ENCODE measurements around the gene KCNQ4. TPM values are rescaled to one million over a fixed set of nuclear protein-coding genes. Genes with fewer than 3 reads are reported as not detected.
A peak's percentile ranks its signal among the peaks of the same experiment; 100 is the strongest.

Gene KCNQ4
- total and polyA plus RNA-seq, 2 donors from 2014 or later = 0.65 to 1.2 TPM

DNA sequence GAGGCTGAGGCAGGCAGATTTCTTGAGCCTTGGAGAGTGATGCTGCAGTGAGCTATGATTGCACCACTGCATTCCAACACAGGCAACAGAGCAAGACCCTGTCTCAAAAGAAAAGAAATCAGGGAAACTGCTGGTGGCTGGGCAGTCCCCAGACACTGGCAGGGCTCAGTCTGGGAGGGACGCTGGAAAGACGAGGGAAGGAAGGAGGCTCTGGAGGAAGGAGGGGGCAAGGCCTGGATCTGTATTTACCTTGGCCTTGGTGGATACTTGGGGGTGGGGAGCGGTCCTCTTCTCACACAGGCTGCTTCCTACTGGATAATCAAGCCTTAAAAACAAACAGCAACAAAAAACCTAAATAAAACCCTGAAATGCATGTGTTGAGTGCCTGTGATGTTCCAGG, 24.4 kb downstream of the KCNQ4 start:
- no peak for FAIRE-seq
- peak in 1 of 5 donors; percentile 55 for DNase-seq
- TF ChIP-seq, protein P1, sequence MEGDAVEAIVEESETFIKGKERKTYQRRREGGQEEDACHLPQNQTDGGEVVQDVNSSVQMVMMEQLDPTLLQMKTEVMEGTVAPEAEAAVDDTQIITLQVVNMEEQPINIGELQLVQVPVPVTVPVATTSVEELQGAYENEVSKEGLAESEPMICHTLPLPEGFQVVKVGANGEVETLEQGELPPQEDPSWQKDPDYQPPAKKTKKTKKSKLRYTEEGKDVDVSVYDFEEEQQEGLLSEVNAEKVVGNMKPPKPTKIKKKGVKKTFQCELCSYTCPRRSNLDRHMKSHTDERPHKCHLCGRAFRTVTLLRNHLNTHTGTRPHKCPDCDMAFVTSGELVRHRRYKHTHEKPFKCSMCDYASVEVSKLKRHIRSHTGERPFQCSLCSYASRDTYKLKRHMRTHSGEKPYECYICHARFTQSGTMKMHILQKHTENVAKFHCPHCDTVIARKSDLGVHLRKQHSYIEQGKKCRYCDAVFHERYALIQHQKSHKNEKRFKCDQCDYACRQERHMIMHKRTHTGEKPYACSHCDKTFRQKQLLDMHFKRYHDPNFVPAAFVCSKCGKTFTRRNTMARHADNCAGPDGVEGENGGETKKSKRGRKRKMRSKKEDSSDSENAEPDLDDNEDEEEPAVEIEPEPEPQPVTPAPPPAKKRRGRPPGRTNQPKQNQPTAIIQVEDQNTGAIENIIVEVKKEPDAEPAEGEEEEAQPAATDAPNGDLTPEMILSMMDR (IDR thresholded peaks at IDR 0.05; ENCODE audit: borderline replicate concordance, extremely low read depth, insufficient read depth) = no peak
- H3K9me3 ChIP-seq (ENCODE audit: control insufficient read depth in 2 of 3, insufficient read depth in 1 of 3, low read length in 3 of 3) = no peaks in the 10 kb centered on the region
- H3K4me3 ChIP-seq (ENCODE audit: low read length in 3 of 3) = no peak overlapping the region
- no peaks in the 10 kb centered on the region for H3K36me3 ChIP-seq (ENCODE audit: control insufficient read depth in 2 of 3, insufficient read depth in 3 of 3, low read length in 3 of 3)
- intact Hi-C loops (cut with DNase I) = no loop called here
- H3K4me1 ChIP-seq (ENCODE audit: control insufficient read depth in 2 of 3, insufficient read depth in 2 of 3, low read depth in 1 of 3, low read length in 3 of 3) = no peaks in the 10 kb centered on the region
- H3K9ac ChIP-seq (ENCODE audit: low read length in 3 of 3) = no peak overlapping the region
- no peaks in the 10 kb centered on the region for H3K27me3 ChIP-seq (ENCODE audit: control insufficient read depth, insufficient read depth, low read length)
- no peak overlapping the region for H3K27ac ChIP-seq (ENCODE audit: low read depth in 2 of 2, low read length in 2 of 2)

DNA sequence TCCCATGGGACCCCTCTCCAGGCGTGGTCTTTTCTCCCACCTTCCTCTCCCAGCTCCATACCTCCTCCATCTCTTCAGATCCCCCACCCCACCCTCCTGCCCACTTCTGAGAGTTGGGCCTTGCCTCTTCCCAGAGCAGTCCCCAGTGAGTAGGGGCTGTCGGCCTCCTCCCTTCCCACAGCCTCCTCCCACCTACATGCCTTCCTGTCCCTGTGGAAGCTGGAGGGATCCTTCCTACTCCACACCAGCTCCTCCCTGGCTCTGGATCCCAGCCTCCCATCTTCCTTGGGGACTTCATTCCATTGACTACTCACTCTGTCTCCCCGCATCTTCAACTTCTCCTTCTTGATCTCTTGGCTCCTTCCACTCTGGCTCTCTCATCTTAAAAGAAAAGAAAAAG, 24.9 kb downstream of the KCNQ4 start:
- Histone ChIP-seq H3K4me3 (ENCODE audit: low read length in 3 of 3) (no peak overlapping the region), H3K27ac (ENCODE audit: low read depth in 2 of 2, low read length in 2 of 2) (no peak overlapping the region), H3K9me3 (ENCODE audit: control insufficient read depth in 2 of 3, insufficient read depth in 1 of 3, low read length in 3 of 3) (no peaks in the 10 kb centered on the region), H3K4me1 (ENCODE audit: control insufficient read depth in 2 of 3, insufficient read depth in 2 of 3, low read depth in 1 of 3, low read length in 3 of 3) (no peaks in the 10 kb centered on the region), H3K27me3 (ENCODE audit: control insufficient read depth, insufficient read depth, low read length) (no peaks in the 10 kb centered on the region), H3K36me3 (ENCODE audit: control insufficient read depth in 2 of 3, insufficient read depth in 3 of 3, low read length in 3 of 3) (no peaks in the 10 kb centered on the region), H3K9ac (ENCODE audit: low read length in 3 of 3) (no peak overlapping the region)
- FAIRE-seq (no peak), DNase-seq (no peak)
- TF ChIP-seq, protein P1 (IDR thresholded peaks at IDR 0.05; ENCODE audit: borderline replicate concordance, extremely low read depth, insufficient read depth) = no peak
- intact Hi-C loops (cut with DNase I) = no loop called here

DNA sequence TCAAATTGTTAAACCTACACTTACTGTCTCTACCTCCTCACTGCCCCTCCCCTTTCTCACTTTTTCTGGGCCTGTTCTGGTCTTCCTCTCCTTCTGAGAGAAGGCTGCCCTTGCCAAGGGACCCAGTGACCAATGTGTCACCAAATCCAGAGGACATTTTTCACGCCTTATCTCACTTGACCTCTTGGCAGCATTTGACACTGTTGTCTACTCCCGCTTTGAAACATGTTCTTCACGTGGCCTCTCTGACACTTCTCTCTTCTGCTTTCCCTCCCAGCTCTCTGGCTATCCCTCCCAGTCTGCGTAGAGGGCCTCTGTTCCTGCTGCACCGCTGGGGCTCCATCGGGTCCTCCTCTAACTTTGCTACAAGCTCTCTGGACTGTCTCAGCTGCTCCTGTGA, 25.3 kb downstream of the KCNQ4 start:
- Histone ChIP-seq H3K9ac (ENCODE audit: low read length in 3 of 3) (no peak overlapping the region), H3K9me3 (ENCODE audit: control insufficient read depth in 2 of 3, insufficient read depth in 1 of 3, low read length in 3 of 3) (no peaks in the 10 kb centered on the region), H3K27me3 (ENCODE audit: control insufficient read depth, insufficient read depth, low read length) (no peaks in the 10 kb centered on the region), H3K4me3 (ENCODE audit: low read length in 3 of 3) (no peak overlapping the region), H3K36me3 (ENCODE audit: control insufficient read depth in 2 of 3, insufficient read depth in 3 of 3, low read length in 3 of 3) (no peaks in the 10 kb centered on the region), H3K4me1 (ENCODE audit: control insufficient read depth in 2 of 3, insufficient read depth in 2 of 3, low read depth in 1 of 3, low read length in 3 of 3) (no peaks in the 10 kb centered on the region), H3K27ac (ENCODE audit: low read depth in 2 of 2, low read length in 2 of 2) (no peak overlapping the region)
- no peak for FAIRE-seq
- intact Hi-C loops (cut with DNase I) = no loop called here
- TF ChIP-seq, protein P1 (IDR thresholded peaks at IDR 0.05; ENCODE audit: borderline replicate concordance, extremely low read depth, insufficient read depth) = no peak
- DNase-seq = no peak

DNA sequence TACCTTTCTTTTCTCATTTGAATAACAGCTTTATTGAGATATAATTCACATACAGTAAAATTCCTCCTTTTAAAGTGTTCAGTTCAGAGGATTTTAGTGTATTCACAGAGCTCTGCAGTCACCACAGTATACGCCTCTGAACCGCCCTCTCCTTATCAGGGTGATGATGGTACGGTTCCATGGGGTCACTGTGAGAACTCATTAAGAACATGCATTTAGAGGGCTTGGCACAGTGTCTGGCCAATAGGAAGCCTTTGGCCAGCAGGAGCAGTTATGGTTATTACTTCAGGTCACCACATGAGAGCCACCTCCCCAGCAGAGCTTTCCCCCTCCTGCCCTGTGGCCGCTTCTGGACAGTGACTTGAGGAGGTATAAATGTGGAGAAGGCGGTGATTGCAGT, 27.3 kb downstream of the KCNQ4 start:
- no peak for FAIRE-seq

More for the DNA sequence above, 27.3 kb downstream of the KCNQ4 start:
- H3K36me3 ChIP-seq (ENCODE audit: control insufficient read depth in 2 of 3, insufficient read depth in 3 of 3, low read length in 3 of 3) = no peaks in the 10 kb centered on the region
- TF ChIP-seq, protein P1 (IDR thresholded peaks at IDR 0.05; ENCODE audit: borderline replicate concordance, extremely low read depth, insufficient read depth) = no peak
- intact Hi-C loops (cut with DNase I) = no loop called here
- no peaks in the 10 kb centered on the region for H3K4me1 ChIP-seq (ENCODE audit: control insufficient read depth in 2 of 3, insufficient read depth in 2 of 3, low read depth in 1 of 3, low read length in 3 of 3)
- H3K9ac ChIP-seq (ENCODE audit: low read length in 3 of 3) = no peak overlapping the region
- H3K4me3 ChIP-seq (ENCODE audit: low read length in 3 of 3) = no peak overlapping the region
- H3K27me3 ChIP-seq (ENCODE audit: control insufficient read depth, insufficient read depth, low read length) = no peaks in the 10 kb centered on the region
- no peak for DNase-seq
- H3K9me3 ChIP-seq (ENCODE audit: control insufficient read depth in 2 of 3, insufficient read depth in 1 of 3, low read length in 3 of 3) = no peaks in the 10 kb centered on the region
- no peak overlapping the region for H3K27ac ChIP-seq (ENCODE audit: low read depth in 2 of 2, low read length in 2 of 2)

Measured in kidney (tissue), 14 donors.